ENCODE measurements around the gene ITGA1. TPM values are rescaled to one million over a fixed set of nuclear protein-coding genes. Genes with fewer than 3 reads are reported as not detected.

Gene ITGA1
- total and polyA plus RNA-seq, 2 donors (not counting 1 experiment from before 2014, with no cell fraction given), result 12.6 to 115 TPM

- no peak overlapping the region for H2AFZ ChIP-seq (ENCODE audit: low read length)
- no peak overlapping the region for H3K4me2 ChIP-seq (ENCODE audit: extremely low read depth, insufficient read depth, low read length)
- H4K20me1 ChIP-seq (ENCODE audit: control insufficient read depth, extremely low read depth, insufficient read depth, low read length), result no peaks in the 10 kb centered on the region
- H3K79me2 ChIP-seq (ENCODE audit: control insufficient read depth, insufficient read depth, low read length), result no peaks in the 10 kb centered on the region
- no peak overlapping the region for H3K9ac ChIP-seq (ENCODE audit: insufficient read depth, low read length)
- H3K4me3 ChIP-seq (replicated peaks in 1 of 4; ENCODE audit: control extremely low read depth in 1 of 4, insufficient read depth in 1 of 4, low read depth in 3 of 4, low read length in 4 of 4), result no peak overlapping the region
- no peaks in the 10 kb centered on the region for H3K27me3 ChIP-seq (ENCODE audit: control insufficient read depth, insufficient read depth, low read length)
- no peaks in the 10 kb centered on the region for H3K36me3 ChIP-seq (ENCODE audit: control insufficient read depth, insufficient read depth, low read length)
- no peaks in the 10 kb centered on the region for H3K4me1 ChIP-seq (ENCODE audit: control insufficient read depth, extremely low read depth, insufficient read depth, low read length)
- no peaks in the 10 kb centered on the region for H3K9me3 ChIP-seq (ENCODE audit: control insufficient read depth, insufficient read depth, low read depth, low read length)
- no peak overlapping the region for H3K27ac ChIP-seq (ENCODE audit: insufficient read depth, low read length)
- DNase-seq (ENCODE audit: low read depth in 2 of 2), result no peak
- TF ChIP-seq CTCF (conservative IDR thresholded peaks at IDR 0.05 in 1 of 2, IDR thresholded peaks at IDR 0.05 in 1 of 2; ENCODE audit: low read depth in 1 of 2, low read length in 2 of 2) (no peak), EZH2 (IDR thresholded peaks at IDR 0.05; ENCODE audit: low read length, missing control alignments) (no peak)
Measured at GRCh38 chr5:52906343-52906742, 118.6 kb downstream of the ITGA1 start.

GRCh38 chr5:52906845-52907244 lies 119.1 kb downstream of the ITGA1 start:
- no peaks in the 10 kb centered on the region for H3K27me3 ChIP-seq (ENCODE audit: control insufficient read depth, insufficient read depth, low read length)
- no peaks in the 10 kb centered on the region for H3K9me3 ChIP-seq (ENCODE audit: control insufficient read depth, insufficient read depth, low read depth, low read length)
- H3K36me3 ChIP-seq (ENCODE audit: control insufficient read depth, insufficient read depth, low read length), result no peaks in the 10 kb centered on the region
- H3K4me1 ChIP-seq (ENCODE audit: control insufficient read depth, extremely low read depth, insufficient read depth, low read length), result no peaks in the 10 kb centered on the region
- no peak overlapping the region for H3K4me3 ChIP-seq (replicated peaks in 1 of 4; ENCODE audit: control extremely low read depth in 1 of 4, insufficient read depth in 1 of 4, low read depth in 3 of 4, low read length in 4 of 4)
- DNase-seq (ENCODE audit: low read depth in 2 of 2), result no peak
- H4K20me1 ChIP-seq (ENCODE audit: control insufficient read depth, extremely low read depth, insufficient read depth, low read length), result no peaks in the 10 kb centered on the region
- no peaks in the 10 kb centered on the region for H3K79me2 ChIP-seq (ENCODE audit: control insufficient read depth, insufficient read depth, low read length)
- no peak overlapping the region for H3K9ac ChIP-seq (ENCODE audit: insufficient read depth, low read length)
- H2AFZ ChIP-seq (ENCODE audit: low read length), result no peak overlapping the region
- no peak overlapping the region for H3K4me2 ChIP-seq (ENCODE audit: extremely low read depth, insufficient read depth, low read length)
- TF ChIP-seq CTCF (conservative IDR thresholded peaks at IDR 0.05 in 1 of 2, IDR thresholded peaks at IDR 0.05 in 1 of 2; ENCODE audit: low read depth in 1 of 2, low read length in 2 of 2) (no peak), EZH2 (IDR thresholded peaks at IDR 0.05; ENCODE audit: low read length, missing control alignments) (no peak)
- no peak overlapping the region for H3K27ac ChIP-seq (ENCODE audit: insufficient read depth, low read length)

DNA sequence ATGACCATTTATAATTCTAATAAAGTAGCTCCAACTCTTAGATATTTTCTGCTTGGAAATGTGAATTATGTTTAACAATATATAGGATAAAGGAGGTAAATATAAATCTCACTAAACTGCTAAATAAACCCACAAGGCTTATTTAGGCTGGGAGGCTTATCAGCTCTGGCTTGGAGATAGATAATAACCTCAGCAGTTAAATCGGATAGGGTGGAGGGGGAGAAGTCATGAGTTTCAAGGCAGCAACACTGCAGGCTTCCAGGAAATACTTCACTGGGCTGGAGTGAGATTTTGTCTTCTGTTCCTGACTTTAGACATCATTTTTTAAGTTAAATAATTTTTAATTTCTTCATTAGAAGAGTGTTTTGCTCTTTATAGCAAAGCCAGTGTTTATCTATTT lies 121.5 kb downstream of the ITGA1 start:
- no peaks in the 10 kb centered on the region for H3K4me1 ChIP-seq (ENCODE audit: control insufficient read depth, extremely low read depth, insufficient read depth, low read length)
- H3K9me3 ChIP-seq (ENCODE audit: control insufficient read depth, insufficient read depth, low read depth, low read length), result no peaks in the 10 kb centered on the region
- H4K20me1 ChIP-seq (ENCODE audit: control insufficient read depth, extremely low read depth, insufficient read depth, low read length), result no peaks in the 10 kb centered on the region
- H3K4me2 ChIP-seq (ENCODE audit: extremely low read depth, insufficient read depth, low read length), result no peak overlapping the region
- H3K4me3 ChIP-seq (replicated peaks in 1 of 4; ENCODE audit: control extremely low read depth in 1 of 4, insufficient read depth in 1 of 4, low read depth in 3 of 4, low read length in 4 of 4), result no peak overlapping the region
- peak in 1 of 2 donors; percentile 11 for DNase-seq (ENCODE audit: low read depth in 2 of 2)
- H3K27ac ChIP-seq (ENCODE audit: insufficient read depth, low read length), result no peak overlapping the region
- H2AFZ ChIP-seq (ENCODE audit: low read length), result no peak overlapping the region
- TF ChIP-seq CTCF (conservative IDR thresholded peaks at IDR 0.05 in 1 of 2, IDR thresholded peaks at IDR 0.05 in 1 of 2; ENCODE audit: low read depth in 1 of 2, low read length in 2 of 2), result no peak
- TF ChIP-seq EZH2 (IDR thresholded peaks at IDR 0.05; ENCODE audit: low read length, missing control alignments), result no peak
- H3K79me2 ChIP-seq (ENCODE audit: control insufficient read depth, insufficient read depth, low read length), result no peaks in the 10 kb centered on the region
- H3K9ac ChIP-seq (ENCODE audit: insufficient read depth, low read length), result no peak overlapping the region
- no peaks in the 10 kb centered on the region for H3K27me3 ChIP-seq (ENCODE audit: control insufficient read depth, insufficient read depth, low read length)
- no peaks in the 10 kb centered on the region for H3K36me3 ChIP-seq (ENCODE audit: control insufficient read depth, insufficient read depth, low read length)
